Cardiac muscle cell (in vitro differentiated cells and primary cell): ENCODE results near the gene BCAS3. TPM values are rescaled to one million over a fixed set of nuclear protein-coding genes. Genes with fewer than 3 reads are reported as not detected.
A peak's percentile ranks its signal among the peaks of the same experiment; 100 is the strongest.

Experiments used
- DNase-seq, 2 donors: peaks; one replicate each; pipeline versions ENCODE4 v3.0.0 to v3.0.0-alpha.2; 2010 to 2017; ENCODE audit warnings: low read depth in 1 of 2, low spot score in 1 of 2
- H3K27ac ChIP-seq: fragments of 200-600 bp; sonication (generic); 2 replicates; pipeline ENCODE4 v1.5.1; 2016
- H3K27me3 ChIP-seq: fragments of 200-600 bp; sonication (generic); 2 replicates; pipeline ENCODE4 v1.6.0; 2016; ENCODE audit warnings: control low read depth
- H3K36me3 ChIP-seq: fragments of 200-600 bp; sonication (generic); 2 replicates; pipeline ENCODE4 v1.5.1; 2016; ENCODE audit warnings: control low read depth
- H3K4me1 ChIP-seq: fragments of 200-600 bp; sonication (generic); 2 replicates; pipeline ENCODE4 v1.8.1; 2017; ENCODE audit warnings: low read depth, mild to moderate bottlenecking, mixed run types
- H3K4me3 ChIP-seq: fragments of 200-600 bp; sonication (generic); 2 replicates; pipeline ENCODE4 v1.5.1; 2016; ENCODE audit warnings: mild to moderate bottlenecking
- H3K9me3 ChIP-seq: fragments of 200-600 bp; sonication (generic); 2 replicates; pipeline ENCODE4 v1.5.1; 2017; ENCODE audit warnings: low read depth, mild to moderate bottlenecking, control low read depth
- CTCF ChIP-seq: IDR thresholded peaks from 2 replicates; pipeline ENCODE4 v1.5.1; 2012; ENCODE audit warnings: low read depth, mild to moderate bottlenecking, low read length
- polyA plus RNA-seq: library from polyadenylated mRNA; unstranded; fragments of >200 nt; fragmentation: Nextera tagmentation; extraction: Ambion mirVana; gene quantifications from 2 replicates; pipeline ENCODE4 v1.2.1, GENCODE V29; 2016
- total RNA-seq: library from RNA; depleted of rRNA; stranded (reverse); fragments of >200 nt; gene quantifications from 2 replicates; pipeline ENCODE4 v1.2.3, GENCODE V29; 2016

The BCAS3 gene
- total and polyA plus RNA-seq, 2 experiments from 2014 or later = 36.5 to 39.6 TPM

- H3K27ac ChIP-seq = peak overlapping the region; percentile 31
- H3K4me1 ChIP-seq = peaks cover 21% of the 10 kb centered on the region
- TF ChIP-seq CTCF = no peak
- no peaks in the 10 kb centered on the region for H3K9me3 ChIP-seq
- H3K27me3 ChIP-seq = no peaks in the 10 kb centered on the region
- H3K36me3 ChIP-seq = no peaks in the 10 kb centered on the region
- no peak overlapping the region for H3K4me3 ChIP-seq
- no peak for DNase-seq
These were observed 388.4 kb downstream of the BCAS3 start for GRCh38 chr17:61066062-61066461.

- Histone ChIP-seq H3K4me3 (no peak overlapping the region), H3K27ac (no peak overlapping the region), H3K36me3 (no peaks in the 10 kb centered on the region), H3K9me3 (no peaks in the 10 kb centered on the region), H3K4me1 (peaks cover 7% of the 10 kb centered on the region), H3K27me3 (no peaks in the 10 kb centered on the region)
- no peak for DNase-seq
- TF ChIP-seq CTCF = no peak
These were observed 393.0 kb downstream of the BCAS3 start for GRCh38 chr17:61070649-61071048.

GRCh38 chr17:61072648-61073047, 395.0 kb downstream of the BCAS3 start:
- no peak for DNase-seq
- TF ChIP-seq CTCF = no peak
- no peak overlapping the region for H3K4me3 ChIP-seq
- no peaks in the 10 kb centered on the region for H3K9me3 ChIP-seq
- no peaks in the 10 kb centered on the region for H3K36me3 ChIP-seq
- no peak overlapping the region for H3K27ac ChIP-seq
- no peaks in the 10 kb centered on the region for H3K4me1 ChIP-seq
- H3K27me3 ChIP-seq = no peaks in the 10 kb centered on the region

- no peak for TF ChIP-seq CTCF
- Histone ChIP-seq H3K36me3 (no peaks in the 10 kb centered on the region), H3K4me1 (no peaks in the 10 kb centered on the region)
These were observed 395.5 kb downstream of the BCAS3 start for GRCh38 chr17:61073131-61073530.

GRCh38 chr17:61073799-61074513, 396.3 kb downstream of the BCAS3 start:
- H3K4me1 ChIP-seq = no peaks in the 10 kb centered on the region

More at GRCh38 chr17:61073131-61073530, 395.5 kb downstream of the BCAS3 start:
- H3K27me3 ChIP-seq = no peaks in the 10 kb centered on the region
- H3K27ac ChIP-seq = no peak overlapping the region
- H3K4me3 ChIP-seq = no peak overlapping the region
- DNase-seq = no peak
- H3K9me3 ChIP-seq = no peaks in the 10 kb centered on the region

More at GRCh38 chr17:61073799-61074513, 396.3 kb downstream of the BCAS3 start:
- H3K27ac ChIP-seq = no peak overlapping the region
- DNase-seq = no peak
- H3K27me3 ChIP-seq = no peaks in the 10 kb centered on the region
- no peaks in the 10 kb centered on the region for H3K9me3 ChIP-seq
- H3K4me3 ChIP-seq = no peak overlapping the region
- no peak for TF ChIP-seq CTCF
- H3K36me3 ChIP-seq = no peaks in the 10 kb centered on the region
